Aorta (tissue), 5 donors: ENCODE measurements around the gene TNS1. TPM values are rescaled to one million over a fixed set of nuclear protein-coding genes. Genes with fewer than 3 reads are reported as not detected.
A peak's percentile ranks its signal among the peaks of the same experiment; 100 is the strongest.

Experiments used
- ATAC-seq: fragments of 200-7000 bp; cut with Tn5 transposase; one replicate; pipeline ENCODE4 v1.9.1; 2022; ENCODE audit warnings: moderate library complexity; ENCODE audit not compliant: low FRiP score
- DNase-seq, 2 donors: peaks; one replicate each; pipeline ENCODE4 v3.0.0-alpha.2; 2020
- H3K27ac ChIP-seq, 2 donors: one replicate each; pipeline ENCODE4 v1.5.1; 2013; ENCODE audit warnings: low read length in 2 of 2, mild to moderate bottlenecking in 2 of 2, moderate library complexity in 2 of 2, control low read depth in 1 of 2, inconsistent platforms in 1 of 2, low read depth in 1 of 2
- H3K27me3 ChIP-seq, 2 donors: one replicate each; pipeline ENCODE4 v1.6.1; 2013; ENCODE audit warnings: control low read depth in 1 of 2, low read length in 1 of 2, mild to moderate bottlenecking in 1 of 2, moderate library complexity in 1 of 2; ENCODE audit not compliant: insufficient read depth in 2 of 2, control insufficient read depth in 1 of 2
- H3K36me3 ChIP-seq, 2 donors: one replicate each; pipeline ENCODE4 v1.6.1; 2013; ENCODE audit warnings: control low read depth in 1 of 2, low read length in 1 of 2, mild to moderate bottlenecking in 1 of 2; ENCODE audit not compliant: insufficient read depth in 2 of 2, control insufficient read depth in 1 of 2
- H3K4me1 ChIP-seq, 2 donors: one replicate each; pipeline ENCODE4 v1.6.1; 2013; ENCODE audit warnings: low read length in 2 of 2, control low read depth in 1 of 2, mild to moderate bottlenecking in 1 of 2, moderate library complexity in 1 of 2; ENCODE audit not compliant: insufficient read depth in 2 of 2, control insufficient read depth in 1 of 2
- H3K4me3 ChIP-seq, 2 donors: one replicate each; pipeline ENCODE4 v1.5.1; 2013; ENCODE audit warnings: low read length in 2 of 2, control low read depth in 1 of 2, mild to moderate bottlenecking in 1 of 2
- H3K9me3 ChIP-seq: one replicate; pipeline ENCODE4 v1.6.1; 2013; ENCODE audit warnings: mild to moderate bottlenecking, low read length; ENCODE audit not compliant: control insufficient read depth
- WGBS, 2 donors: extraction: QIAGEN DNeasy Blood & Tissue Kit; methylation state at CpG; one replicate each; pipeline ENCODE4 v1.1.7; 2013; 5-methylcytosine and 5-hydroxymethylcytosine counted together
- intact Hi-C, 2 donors: fragments of 100-400 bp; cut with DNase I; formaldehyde crosslinking; loops; one replicate each; pipeline versions ENCODE4 v1.14.2 to v1.15.0; 2022
- polyA plus RNA-seq, 2 donors: library from polyadenylated mRNA; stranded (reverse); fragments of 200-250 nt; gene quantifications; one replicate each; pipeline ENCODE4 v1.2.3, GENCODE V29; 2013
- total RNA-seq, 2 donors: library from RNA; stranded (reverse); fragmentation: NEBNext Ultra II Directional; extraction: Animal tissue kit (Norgen Biotek cat#: 25700); gene quantifications; one replicate each; pipeline ENCODE4 v1.2.1, GENCODE V29; 2021
- donor health status: healthy with polysubstance abuse.
- donor health status: Bipolar disorder and iron deficiency.
- donor health status: DM: no; HTN: no; CAD: no.
- donor health status: DM: no; HTN: no; CAD: no.
- donor health status: DM: yes; HTN: yes; CAD: no.

TNS1 gene
- total and polyA plus RNA-seq, 4 donors, result 303 to 1,949 (median 930) TPM

GRCh38 chr2:217795067-217795466, 207.7 kb downstream of the TNS1 start:
- intact Hi-C loops, result no loop called here
- ATAC-seq, result no peak
- Histone ChIP-seq H3K4me3 (no peak overlapping the region), H3K27ac (no peak overlapping the region), H3K27me3 (no peaks in the 10 kb centered on the region), H3K4me1 (no peaks in the 10 kb centered on the region), H3K36me3 (no peaks in the 10 kb centered on the region), H3K9me3 (no peaks in the 10 kb centered on the region)
- WGBS, 2 donors, result 83 to 86% methylated on average over 5 of the region's 5 CpGs
- DNase-seq, result no peak

GRCh38 chr2:217794133-217794986, 208.4 kb downstream of the TNS1 start:
- Histone ChIP-seq H3K9me3 (no peaks in the 10 kb centered on the region), H3K36me3 (no peaks in the 10 kb centered on the region), H3K4me3 (no peak overlapping the region), H3K27me3 (no peaks in the 10 kb centered on the region), H3K27ac (peak overlapping the region in 1 of 2 donors; percentile 22), H3K4me1 (no peaks in the 10 kb centered on the region)
- DNase-seq (no peak), ATAC-seq (no peak)
- intact Hi-C loops, result no loop called here
- WGBS, 2 donors, result 68 to 73% methylated on average over 13 of the region's 13 CpGs

GRCh38 chr2:217793566-217794132, 209.1 kb downstream of the TNS1 start:
- intact Hi-C loops, result no loop called here
- 41 to 52% methylated on average over 8 of the region's 8 CpGs for WGBS, 2 donors
- Histone ChIP-seq H3K27me3 (no peaks in the 10 kb centered on the region), H3K27ac (peak overlapping the region in 1 of 2 donors; percentile 22), H3K36me3 (no peaks in the 10 kb centered on the region), H3K4me3 (no peak overlapping the region), H3K9me3 (no peaks in the 10 kb centered on the region), H3K4me1 (no peaks in the 10 kb centered on the region)
- ATAC-seq (no peak), DNase-seq (no peak)

GRCh38 chr2:217792626-217793527, 209.9 kb downstream of the TNS1 start:
- intact Hi-C loops, result no loop called here
- no peaks in the 10 kb centered on the region for H3K9me3 ChIP-seq
- H3K27ac ChIP-seq, result no peak overlapping the region
- ATAC-seq, result no peak
- DNase-seq, result no peak
- H3K4me3 ChIP-seq, result no peak overlapping the region
- no peaks in the 10 kb centered on the region for H3K4me1 ChIP-seq
- 47 to 54% methylated on average over 5 of the region's 5 CpGs for WGBS, 2 donors
- H3K27me3 ChIP-seq, result no peaks in the 10 kb centered on the region
- H3K36me3 ChIP-seq, result no peaks in the 10 kb centered on the region

GRCh38 chr2:217791551-217791950, 211.2 kb downstream of the TNS1 start:
- ATAC-seq (no peak), DNase-seq (no peak)
- no peak overlapping the region for H3K4me3 ChIP-seq
- 98% methylated on average over 2 of the region's 2 CpGs for WGBS, 2 donors
- no peaks in the 10 kb centered on the region for H3K27me3 ChIP-seq
- H3K9me3 ChIP-seq, result no peaks in the 10 kb centered on the region
- intact Hi-C loops, result no loop called here
- H3K4me1 ChIP-seq, result no peaks in the 10 kb centered on the region
- no peak overlapping the region for H3K27ac ChIP-seq
- H3K36me3 ChIP-seq, result no peaks in the 10 kb centered on the region

- DNase-seq (no peak), ATAC-seq (no peak)
- intact Hi-C loops, result no loop called here
- H3K9me3 ChIP-seq, result no peaks in the 10 kb centered on the region
- 52 to 61% methylated on average over 5 of the region's 5 CpGs for WGBS, 2 donors
- no peaks in the 10 kb centered on the region for H3K27me3 ChIP-seq
- H3K4me1 ChIP-seq, result no peaks in the 10 kb centered on the region
- no peak overlapping the region for H3K4me3 ChIP-seq
- no peaks in the 10 kb centered on the region for H3K36me3 ChIP-seq
- peak overlapping the region in 1 of 2 donors; percentile 29 for H3K27ac ChIP-seq
Measured at GRCh38 chr2:217790681-217791392, 212.0 kb downstream of the TNS1 start.

- H3K4me1 ChIP-seq, result no peaks in the 10 kb centered on the region
- 51 to 52% methylated on average over 10 of the region's 10 CpGs for WGBS, 2 donors
- no peak overlapping the region for H3K4me3 ChIP-seq
- ATAC-seq, result peak; percentile 4
- intact Hi-C loops, result no loop called here
- no peaks in the 10 kb centered on the region for H3K27me3 ChIP-seq
- no peak for DNase-seq
- H3K27ac ChIP-seq, result peak overlapping the region in 1 of 2 donors; percentile 16
- no peaks in the 10 kb centered on the region for H3K36me3 ChIP-seq
- no peaks in the 10 kb centered on the region for H3K9me3 ChIP-seq
Measured at GRCh38 chr2:217790195-217790594, 212.6 kb downstream of the TNS1 start.

- Histone ChIP-seq H3K4me1 (no peaks in the 10 kb centered on the region), H3K36me3 (no peaks in the 10 kb centered on the region), H3K27me3 (no peaks in the 10 kb centered on the region), H3K4me3 (no peak overlapping the region), H3K27ac (peak overlapping the region in 1 of 2 donors; percentile 16), H3K9me3 (no peaks in the 10 kb centered on the region)
- 79 to 81% methylated on average over 12 to 13 of the region's 13 CpGs for WGBS, 2 donors
- DNase-seq (no peak), ATAC-seq (no peak)
- intact Hi-C loops, result loop anchor here (2.0 to 10.0 kb wide), 5 partner anchors 98 to 275 kb away; partner anchors contain the start of gene RUFY4 (in 1 of the 2)
Measured at GRCh38 chr2:217789736-217790181, 213.0 kb downstream of the TNS1 start.
